ENCODE data around the gene RABEP1.

GRCh38 chr17:5354886-5355415 lies 72.9 kb downstream of the RABEP1 start:
- no peak for TF ChIP-seq ZNF639 (CRISPR knock-in tag; conservative IDR thresholded peaks at IDR 0.05 in 1 of 2, IDR thresholded peaks at IDR 0.05 in 1 of 2)
- no peak for TF ChIP-seq ZNF589 (CRISPR knock-in tag; IDR thresholded peaks at IDR 0.05; ENCODE audit: low read depth)
- TF ChIP-seq CBFB (CRISPR knock-in tag; IDR thresholded peaks at IDR 0.05) = no peak
- no peak for TF ChIP-seq NFIC (IDR thresholded peaks at IDR 0.05)
- no peak for TF ChIP-seq ZNF263 (CRISPR knock-in tag; IDR thresholded peaks at IDR 0.05; ENCODE audit: borderline replicate concordance)
- no peak for TF ChIP-seq MCM5 (IDR thresholded peaks at IDR 0.05; ENCODE audit: low read depth)
- no peak for TF ChIP-seq CTCF (IDR thresholded peaks at IDR 0.05 in 2 of 3, conservative IDR thresholded peaks at IDR 0.05 in 1 of 3; ENCODE audit: insufficient read depth in 2 of 3, low read depth in 1 of 3, low read length in 3 of 3)
- no peak for TF ChIP-seq POLR2A (conservative IDR thresholded peaks at IDR 0.05)
- TF ChIP-seq CREB5 (CRISPR knock-in tag; IDR thresholded peaks at IDR 0.05) = no peak
- no peak for TF ChIP-seq E2F1 (CRISPR knock-in tag; IDR thresholded peaks at IDR 0.05)
- TF ChIP-seq TCF7L2 (IDR thresholded peaks at IDR 0.05; ENCODE audit: low read depth, low read length) = no peak
- TF ChIP-seq FOXO4 (CRISPR knock-in tag; IDR thresholded peaks at IDR 0.05) = no peak
- no peak for TF ChIP-seq BCL6 (CRISPR knock-in tag; IDR thresholded peaks at IDR 0.05)
- no peak for TF ChIP-seq BHLHE40 (IDR thresholded peaks at IDR 0.05; ENCODE audit: low read length)

Data from K562 (cell line).